ENCODE results near the gene EMC9. TPM values are rescaled to one million over a fixed set of nuclear protein-coding genes. Genes with fewer than 3 reads are reported as not detected.

The EMC9 gene
- total RNA-seq, 1 experiment from 2014 or later: 42.0 TPM

DNA sequence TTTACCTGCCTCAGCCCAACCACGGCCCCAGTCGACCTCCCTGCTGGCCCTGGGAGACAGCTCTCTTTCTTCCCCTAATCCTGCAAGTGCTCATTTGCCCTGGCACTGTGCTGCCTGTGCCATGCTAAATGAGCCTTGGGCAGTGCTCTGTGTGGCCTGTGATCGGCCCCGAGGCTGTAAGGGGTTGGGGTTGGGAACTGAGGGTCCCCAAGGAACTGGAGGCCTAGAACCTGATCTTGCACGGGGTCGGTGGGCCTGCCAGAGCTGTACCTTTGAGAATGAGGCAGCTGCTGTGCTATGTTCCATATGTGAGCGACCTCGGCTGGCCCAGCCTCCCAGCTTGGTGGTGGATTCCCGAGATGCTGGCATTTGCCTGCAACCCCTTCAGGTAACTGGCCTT is 8.7 kb upstream of the EMC9 start (continued):
- TF ChIP-seq EZH2phosphoT487 (IDR thresholded peaks at IDR 0.05; ENCODE audit: borderline replicate concordance) (no peak), POLR2A (IDR thresholded peaks at IDR 0.05; ENCODE audit: borderline replicate concordance, extremely low read depth, insufficient read depth, insufficient read length) (no peak), YY1 (IDR thresholded peaks at IDR 0.05; ENCODE audit: extremely low read depth, insufficient replicate concordance, low read depth, low read length) (no peak), ELF1 (IDR thresholded peaks at IDR 0.05; ENCODE audit: borderline replicate concordance, low read depth) (no peak), SP1 (IDR thresholded peaks at IDR 0.05; ENCODE audit: low read depth) (no peak)
- TF ChIP-seq, protein P1, sequence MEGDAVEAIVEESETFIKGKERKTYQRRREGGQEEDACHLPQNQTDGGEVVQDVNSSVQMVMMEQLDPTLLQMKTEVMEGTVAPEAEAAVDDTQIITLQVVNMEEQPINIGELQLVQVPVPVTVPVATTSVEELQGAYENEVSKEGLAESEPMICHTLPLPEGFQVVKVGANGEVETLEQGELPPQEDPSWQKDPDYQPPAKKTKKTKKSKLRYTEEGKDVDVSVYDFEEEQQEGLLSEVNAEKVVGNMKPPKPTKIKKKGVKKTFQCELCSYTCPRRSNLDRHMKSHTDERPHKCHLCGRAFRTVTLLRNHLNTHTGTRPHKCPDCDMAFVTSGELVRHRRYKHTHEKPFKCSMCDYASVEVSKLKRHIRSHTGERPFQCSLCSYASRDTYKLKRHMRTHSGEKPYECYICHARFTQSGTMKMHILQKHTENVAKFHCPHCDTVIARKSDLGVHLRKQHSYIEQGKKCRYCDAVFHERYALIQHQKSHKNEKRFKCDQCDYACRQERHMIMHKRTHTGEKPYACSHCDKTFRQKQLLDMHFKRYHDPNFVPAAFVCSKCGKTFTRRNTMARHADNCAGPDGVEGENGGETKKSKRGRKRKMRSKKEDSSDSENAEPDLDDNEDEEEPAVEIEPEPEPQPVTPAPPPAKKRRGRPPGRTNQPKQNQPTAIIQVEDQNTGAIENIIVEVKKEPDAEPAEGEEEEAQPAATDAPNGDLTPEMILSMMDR (IDR thresholded peaks at IDR 0.05 in 2 of 3, conservative IDR thresholded peaks at IDR 0.05 in 1 of 3; ENCODE audit: borderline replicate concordance in 1 of 3, insufficient read depth in 1 of 3, low read depth in 2 of 3, low read length in 2 of 3): no peak

DNA sequence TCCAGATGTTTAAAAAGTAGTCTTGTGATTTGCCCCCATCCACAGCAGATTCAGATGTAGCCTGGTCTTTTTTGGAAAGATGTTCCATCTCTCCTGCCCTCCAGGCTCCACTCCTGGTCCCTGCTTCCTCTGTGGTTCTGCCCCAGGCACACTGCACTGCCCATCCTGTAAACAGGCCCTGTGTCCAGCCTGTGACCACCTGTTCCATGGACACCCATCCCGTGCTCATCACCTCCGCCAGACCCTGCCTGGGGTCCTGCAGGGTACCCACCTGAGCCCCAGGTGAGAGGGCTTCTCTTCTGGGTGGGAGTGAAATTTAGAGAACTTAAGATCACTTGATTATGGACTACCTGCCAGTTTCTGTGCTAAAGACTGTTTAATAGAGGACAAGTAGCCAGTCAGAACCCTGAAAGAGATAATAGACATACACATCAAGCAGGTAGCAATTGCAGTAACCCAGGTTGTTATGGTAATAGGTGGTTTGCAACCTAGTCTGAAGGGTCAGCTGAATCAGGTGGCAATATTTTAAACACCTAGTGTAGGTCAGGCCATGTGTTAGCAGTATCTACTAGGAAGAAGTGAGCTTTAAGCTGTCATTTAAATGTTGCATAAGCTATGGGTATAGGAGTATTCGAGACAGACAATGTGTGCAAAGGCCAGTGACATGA is 8.0 kb upstream of the EMC9 start:
- H3K79me2 ChIP-seq (ENCODE audit: insufficient read depth, low read length): peaks cover 53% of the 10 kb centered on the region
- ATAC-seq (no peak), DNase-seq (ENCODE audit: low read depth, low spot score) (no peak)
- H3K4me2 ChIP-seq (ENCODE audit: low read length): no peak overlapping the region
- H2AFZ ChIP-seq (ENCODE audit: low read depth, low read length, poor library complexity, severe bottlenecking): no peak overlapping the region
- intact Hi-C loops (cut with micrococcal nuclease): no loop called here
- peaks cover 29 to 36% of the 10 kb centered on the region in 2 experiments for H3K36me3 ChIP-seq (ENCODE audit: control insufficient read depth in 1 of 2, insufficient read depth in 2 of 2, low read length in 2 of 2)
- H4K20me1 ChIP-seq (ENCODE audit: insufficient read depth): no peaks in the 10 kb centered on the region
- no peak overlapping the region for H3K9ac ChIP-seq (ENCODE audit: low read length)
- H3K4me3 ChIP-seq (replicated peaks in 1 of 2; ENCODE audit: low read depth in 1 of 2, low read length in 2 of 2): no peak overlapping the region
- RAD21 ChIA-PET (ENCODE audit: low non-redundant PET in 1 of 2, low total read pairs in 2 of 2, uncharacterized antibody in 2 of 2, unreplicated experiment in 2 of 2): no interaction called here
- H3K4me1 ChIP-seq (ENCODE audit: control insufficient read depth in 1 of 2, insufficient read depth in 2 of 2, low read length in 2 of 2): peaks cover 13 to 17% of the 10 kb centered on the region in 2 experiments
- BruUV-seq (replicated peaks): no TSS peak
- no peaks in the 10 kb centered on the region for H3K27me3 ChIP-seq (ENCODE audit: insufficient read depth, low read length)
- H3K9me3 ChIP-seq (ENCODE audit: control insufficient read depth in 1 of 2, insufficient read depth in 1 of 2, low read depth in 1 of 2, low read length in 2 of 2): no peaks in the 10 kb centered on the region
- POLR2A ChIA-PET: no interaction called here
- TF ChIP-seq POLR2A (IDR thresholded peaks at IDR 0.05; ENCODE audit: borderline replicate concordance, extremely low read depth, insufficient read depth, insufficient read length) (no peak), FOSL1 (IDR thresholded peaks at IDR 0.05; ENCODE audit: low read depth) (no peak), POLR2AphosphoS5 (IDR thresholded peaks at IDR 0.05; ENCODE audit: low read depth, low read length) (no peak), SRF (IDR thresholded peaks at IDR 0.05; ENCODE audit: low read depth) (no peak), EZH2 (IDR thresholded peaks at IDR 0.05) (no peak), RAD21 (IDR thresholded peaks at IDR 0.05; ENCODE audit: low read depth) (no peak), SP1 (IDR thresholded peaks at IDR 0.05; ENCODE audit: low read depth) (no peak)
- H3K9me2 ChIP-seq (ENCODE audit: insufficient read depth): no peaks in the 10 kb centered on the region
- CTCF ChIA-PET: interaction anchor here (1.0 to 3.9 kb wide), 2 partner anchors 11 to 12 kb away, joined by 4 to 19 read pairs; partner anchors contain the start of gene IRF9
- H3K27ac ChIP-seq (ENCODE audit: low read depth, low read length): no peak overlapping the region
